IPS-18a (cell line): Measurements from ENCODE around the gene AKT1S1.

Experiments used
- H3K27ac ChIP-seq: one replicate; pipeline ENCODE4 v1.5.1; 2013; ENCODE audit warnings: low read length
- H3K27me3 ChIP-seq: one replicate; pipeline ENCODE4 v1.6.1; 2013; ENCODE audit warnings: mild to moderate bottlenecking, low read length; ENCODE audit not compliant: control insufficient read depth, insufficient read depth
- H3K36me3 ChIP-seq: one replicate; pipeline ENCODE4 v1.6.1; 2013; ENCODE audit warnings: low read depth, low read length; ENCODE audit not compliant: control insufficient read depth
- H3K4me1 ChIP-seq: one replicate; pipeline ENCODE4 v1.6.1; 2013; ENCODE audit warnings: low read depth, low read length; ENCODE audit not compliant: control insufficient read depth
- H3K4me3 ChIP-seq: one replicate; pipeline ENCODE4 v1.5.1; 2013; ENCODE audit warnings: low read length
- H3K9ac ChIP-seq: one replicate; pipeline ENCODE4 v1.6.1; 2013; ENCODE audit warnings: mild to moderate bottlenecking, low read length, moderate library complexity
- H3K9me3 ChIP-seq: one replicate; pipeline ENCODE4 v1.6.1; 2013; ENCODE audit warnings: low read depth, low read length; ENCODE audit not compliant: control insufficient read depth

Gene AKT1S1

DNA sequence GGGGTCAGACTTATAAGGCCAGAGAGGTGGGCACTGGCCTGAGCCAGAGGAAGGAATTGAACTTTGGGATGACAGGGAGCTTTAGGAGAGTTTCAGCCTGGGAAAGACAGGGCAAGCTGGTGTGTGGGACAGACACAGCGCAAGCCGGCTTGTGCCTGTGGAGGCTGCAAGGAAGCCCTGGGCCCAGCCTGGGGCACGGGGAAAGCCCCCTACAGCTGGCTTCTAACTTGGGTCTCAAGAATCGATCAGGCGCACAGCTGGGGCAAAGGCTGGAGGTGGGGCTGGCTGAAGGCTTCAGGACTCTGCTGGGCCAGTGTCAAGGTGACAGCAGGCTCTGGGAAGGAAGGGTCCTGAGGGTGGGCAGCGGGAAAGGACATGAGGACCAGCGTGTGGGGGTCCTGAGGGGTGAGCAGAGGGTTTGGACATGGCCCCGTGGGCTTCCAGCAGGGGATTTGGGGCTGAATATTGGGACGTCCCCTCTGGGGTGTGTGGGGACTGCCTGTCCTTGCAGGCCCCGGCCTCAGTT, 23.2 kb downstream of the AKT1S1 start:
- Histone ChIP-seq H3K4me3 (no peak overlapping the region), H3K27ac (no peak overlapping the region), H3K9ac (no peak overlapping the region), H3K9me3 (no peaks in the 10 kb centered on the region), H3K36me3 (peaks cover 26% of the 10 kb centered on the region), H3K4me1 (peaks cover 6% of the 10 kb centered on the region), H3K27me3 (no peaks in the 10 kb centered on the region)

DNA sequence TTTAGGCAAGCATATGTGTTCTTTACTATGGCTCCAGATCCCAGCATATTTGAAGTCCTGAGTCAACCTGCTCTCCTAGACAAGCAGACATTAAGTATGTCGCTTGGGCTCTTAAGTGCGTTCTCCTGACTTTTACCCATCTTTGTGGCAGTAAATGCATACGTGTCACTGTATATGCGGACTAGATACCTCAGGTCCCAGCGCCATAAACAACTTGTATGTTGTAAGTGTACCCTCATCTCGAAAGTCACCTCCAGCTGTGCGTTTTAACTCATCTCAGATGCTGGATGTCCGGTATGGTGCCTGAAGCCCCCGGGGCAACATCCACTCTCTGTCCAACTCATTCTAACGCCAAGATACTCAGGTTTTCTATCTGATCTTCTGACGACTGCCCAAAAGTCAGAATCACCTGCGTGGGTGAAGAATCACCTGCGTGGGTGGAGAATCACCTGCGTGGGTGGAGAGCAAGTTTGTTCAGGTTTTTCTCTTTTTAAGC, 24.5 kb downstream of the AKT1S1 start:
- H3K9me3 ChIP-seq = no peaks in the 10 kb centered on the region
- peak overlapping the region; percentile 74 for H3K4me3 ChIP-seq
- peaks cover 6% of the 10 kb centered on the region for H3K4me1 ChIP-seq
- H3K27ac ChIP-seq = no peak overlapping the region
- H3K27me3 ChIP-seq = no peaks in the 10 kb centered on the region
- H3K36me3 ChIP-seq = peaks cover 22% of the 10 kb centered on the region
- H3K9ac ChIP-seq = no peak overlapping the region

DNA sequence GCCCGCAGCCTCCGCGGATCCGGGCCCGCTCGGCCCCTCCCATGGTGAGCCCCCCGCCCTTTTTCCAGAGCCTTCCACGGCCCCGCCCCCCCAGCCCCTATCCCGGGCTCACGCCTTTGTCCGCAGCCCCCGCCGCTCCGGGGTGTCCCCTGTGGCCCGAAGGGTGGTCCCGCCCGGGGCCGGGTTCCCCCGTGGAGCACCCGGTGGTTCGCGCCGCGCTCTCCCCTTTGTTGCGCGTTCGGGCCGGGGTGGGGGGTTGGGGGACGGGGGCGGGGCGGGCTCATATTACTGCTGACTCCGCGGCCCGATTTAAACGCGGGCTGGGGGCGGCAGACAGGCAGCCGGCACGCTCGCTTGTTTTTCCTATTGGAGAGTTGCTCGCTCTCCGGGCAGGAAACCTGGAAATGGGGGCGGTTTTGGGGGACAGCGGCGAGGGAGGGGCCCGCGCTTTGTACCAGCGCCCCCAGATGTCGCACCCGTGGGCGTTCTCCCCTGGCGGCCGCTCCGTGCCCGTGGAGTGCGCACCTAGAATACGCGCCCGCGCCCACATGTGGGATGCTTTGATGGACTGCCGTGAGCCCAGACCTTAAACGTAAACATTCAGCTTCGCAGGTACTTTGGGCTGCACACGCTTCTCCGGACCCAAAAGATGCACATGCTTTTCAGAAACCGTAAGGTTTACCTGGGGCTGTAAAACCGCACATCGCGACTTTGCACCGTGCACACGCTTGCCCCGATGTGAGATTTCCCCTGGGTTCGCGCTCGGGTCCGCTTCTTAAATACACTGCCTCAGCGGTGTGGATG, 25.5 kb downstream of the AKT1S1 start:
- Histone ChIP-seq H3K4me3 (peak overlapping the region; percentile 74), H3K36me3 (peaks cover 14% of the 10 kb centered on the region), H3K27me3 (no peaks in the 10 kb centered on the region), H3K9me3 (no peaks in the 10 kb centered on the region), H3K27ac (no peak overlapping the region), H3K4me1 (peaks cover 6% of the 10 kb centered on the region), H3K9ac (peak overlapping the region; percentile 53)

DNA sequence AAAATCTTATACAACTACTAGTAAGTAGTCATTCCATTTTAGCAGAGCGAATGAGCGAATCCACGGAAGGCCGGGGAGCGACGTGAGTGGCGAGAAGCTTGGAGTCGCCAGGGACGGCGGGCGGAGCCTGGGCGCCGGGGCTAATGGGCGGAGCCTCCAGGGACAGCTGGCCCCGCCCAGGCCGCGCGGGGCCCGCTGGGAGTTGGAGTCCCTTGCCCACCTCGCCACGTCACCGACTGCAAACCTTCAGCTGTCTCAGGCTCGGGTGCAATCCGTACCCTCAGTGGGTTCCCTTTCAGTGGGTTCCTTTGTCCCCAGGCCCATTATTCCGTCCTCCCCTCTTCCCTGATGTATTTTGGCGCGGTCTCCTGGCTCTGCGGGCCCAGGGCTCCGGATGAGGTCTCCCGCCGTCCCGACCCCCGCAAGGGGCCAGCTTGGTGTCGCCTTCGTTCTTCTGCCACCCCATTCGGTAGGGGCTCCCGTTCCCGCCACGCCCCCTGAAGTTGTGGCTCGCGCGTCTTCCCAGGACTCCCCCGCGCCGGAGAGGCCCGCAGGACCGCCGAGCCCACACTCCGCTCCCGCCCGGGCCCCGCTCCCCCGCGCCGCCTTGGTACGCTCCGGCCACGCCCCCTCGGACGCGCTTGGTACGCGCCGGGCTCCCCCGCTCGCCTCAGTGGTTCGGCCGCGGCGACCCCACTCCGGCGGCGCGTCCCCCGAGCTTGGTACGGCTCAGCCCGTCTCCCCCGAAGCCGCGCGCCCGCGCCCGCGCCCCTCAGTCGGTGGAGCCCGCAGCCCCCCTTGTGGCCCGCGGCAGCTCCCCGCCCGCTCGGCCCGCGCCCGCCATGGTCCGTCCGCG, 26.4 kb downstream of the AKT1S1 start, which contains the start of gene PTOV1:
TSS of gene PTOV1 (plus strand) at position 673 of the 856 bp plus-strand sequence.
- no peaks in the 10 kb centered on the region for H3K9me3 ChIP-seq
- H3K4me1 ChIP-seq = peaks cover 6% of the 10 kb centered on the region
- H3K27ac ChIP-seq = peak within 1 kb of the TSS; percentile 40
- peak within 1 kb of the TSS; percentile 74 for H3K4me3 ChIP-seq
- H3K27me3 ChIP-seq = no peaks in the 10 kb centered on the region
- H3K9ac ChIP-seq = peak within 1 kb of the TSS; percentile 72
- peaks cover 14% of the 10 kb centered on the region for H3K36me3 ChIP-seq

DNA sequence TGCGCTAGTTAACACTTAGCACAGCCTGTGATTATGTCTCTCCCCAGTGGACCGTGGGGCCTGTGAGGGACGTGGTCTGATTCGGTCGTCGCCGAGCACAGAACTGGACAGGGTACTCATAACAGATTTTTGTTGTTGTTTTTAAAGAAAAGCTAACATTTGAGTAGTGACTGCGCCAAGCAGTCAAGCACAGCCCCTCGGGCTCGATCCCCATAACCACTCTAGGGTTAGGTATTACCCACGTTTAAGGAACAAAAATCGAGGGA, 27.0 kb downstream of the AKT1S1 start:
- H3K4me3 ChIP-seq = peak overlapping the region; percentile 74
- no peaks in the 10 kb centered on the region for H3K27me3 ChIP-seq
- no peaks in the 10 kb centered on the region for H3K9me3 ChIP-seq
- no peak overlapping the region for H3K9ac ChIP-seq
- H3K4me1 ChIP-seq = peaks cover 6% of the 10 kb centered on the region
- H3K36me3 ChIP-seq = peaks cover 8% of the 10 kb centered on the region
- H3K27ac ChIP-seq = no peak overlapping the region

DNA sequence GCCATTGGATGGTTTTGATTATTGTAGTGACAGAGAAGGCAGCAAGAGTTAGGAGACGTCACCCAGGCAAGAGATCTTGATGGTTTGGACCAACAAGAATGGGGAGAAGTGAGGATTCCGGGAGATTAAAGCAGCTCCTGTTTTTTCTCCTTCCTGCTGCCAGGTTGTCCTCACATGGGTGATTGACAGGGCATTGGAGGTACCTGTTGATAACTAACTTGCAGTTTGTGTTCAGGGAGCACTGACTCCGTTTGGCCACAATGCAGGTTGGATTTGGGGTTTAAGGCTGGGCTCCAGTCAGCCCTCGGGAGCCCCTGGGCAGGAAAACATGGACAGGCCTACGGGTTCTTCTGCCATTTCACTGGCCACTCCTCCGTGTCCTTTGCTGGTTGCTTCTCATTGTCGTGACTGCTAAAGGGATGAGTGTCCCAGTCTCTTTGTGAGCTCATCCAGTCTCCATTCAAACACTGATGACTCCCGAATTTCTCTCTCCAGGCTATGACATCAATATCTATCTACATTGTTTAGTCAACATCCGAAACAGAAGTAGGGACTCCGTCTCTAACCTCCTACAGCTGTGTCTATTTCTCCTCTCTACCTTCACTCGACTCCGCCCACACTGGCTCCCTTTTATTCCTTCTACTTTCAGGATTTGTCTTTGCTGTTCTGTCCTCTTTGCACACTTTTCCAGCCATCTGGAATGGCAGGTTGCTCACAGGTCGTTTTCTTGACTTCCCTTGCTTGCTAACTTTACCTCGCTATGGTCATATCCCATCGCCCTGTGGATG, 27.5 kb downstream of the AKT1S1 start:
- Histone ChIP-seq H3K9ac (no peak overlapping the region), H3K27me3 (no peaks in the 10 kb centered on the region), H3K36me3 (peaks cover 5% of the 10 kb centered on the region), H3K9me3 (no peaks in the 10 kb centered on the region), H3K4me3 (peak overlapping the region; percentile 74), H3K27ac (no peak overlapping the region), H3K4me1 (peaks cover 6% of the 10 kb centered on the region)

DNA sequence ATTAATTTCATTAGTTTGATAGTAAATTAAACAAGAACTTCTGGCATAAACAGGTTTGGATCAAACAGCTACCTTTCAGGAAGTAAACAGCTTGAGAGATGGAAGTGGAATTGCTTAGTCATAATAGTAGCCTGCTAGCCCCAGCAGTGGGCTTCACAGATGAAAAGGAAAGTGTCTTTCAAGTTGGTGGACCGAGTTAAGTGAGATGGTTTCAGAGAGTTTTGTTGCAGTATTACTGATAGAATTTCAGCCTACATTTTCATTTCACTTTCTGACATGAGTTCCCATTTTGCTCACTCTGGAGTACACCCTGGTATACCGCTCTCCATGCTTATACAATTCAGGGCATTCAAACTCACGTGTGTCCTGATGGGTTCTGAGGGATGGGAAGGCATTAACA, 28.2 kb downstream of the AKT1S1 start:
- peaks cover 6% of the 10 kb centered on the region for H3K4me1 ChIP-seq
- H3K27ac ChIP-seq = no peak overlapping the region
- H3K9ac ChIP-seq = no peak overlapping the region
- H3K9me3 ChIP-seq = no peaks in the 10 kb centered on the region
- H3K4me3 ChIP-seq = no peak overlapping the region
- no peaks in the 10 kb centered on the region for H3K27me3 ChIP-seq
- H3K36me3 ChIP-seq = peaks cover 5% of the 10 kb centered on the region

DNA sequence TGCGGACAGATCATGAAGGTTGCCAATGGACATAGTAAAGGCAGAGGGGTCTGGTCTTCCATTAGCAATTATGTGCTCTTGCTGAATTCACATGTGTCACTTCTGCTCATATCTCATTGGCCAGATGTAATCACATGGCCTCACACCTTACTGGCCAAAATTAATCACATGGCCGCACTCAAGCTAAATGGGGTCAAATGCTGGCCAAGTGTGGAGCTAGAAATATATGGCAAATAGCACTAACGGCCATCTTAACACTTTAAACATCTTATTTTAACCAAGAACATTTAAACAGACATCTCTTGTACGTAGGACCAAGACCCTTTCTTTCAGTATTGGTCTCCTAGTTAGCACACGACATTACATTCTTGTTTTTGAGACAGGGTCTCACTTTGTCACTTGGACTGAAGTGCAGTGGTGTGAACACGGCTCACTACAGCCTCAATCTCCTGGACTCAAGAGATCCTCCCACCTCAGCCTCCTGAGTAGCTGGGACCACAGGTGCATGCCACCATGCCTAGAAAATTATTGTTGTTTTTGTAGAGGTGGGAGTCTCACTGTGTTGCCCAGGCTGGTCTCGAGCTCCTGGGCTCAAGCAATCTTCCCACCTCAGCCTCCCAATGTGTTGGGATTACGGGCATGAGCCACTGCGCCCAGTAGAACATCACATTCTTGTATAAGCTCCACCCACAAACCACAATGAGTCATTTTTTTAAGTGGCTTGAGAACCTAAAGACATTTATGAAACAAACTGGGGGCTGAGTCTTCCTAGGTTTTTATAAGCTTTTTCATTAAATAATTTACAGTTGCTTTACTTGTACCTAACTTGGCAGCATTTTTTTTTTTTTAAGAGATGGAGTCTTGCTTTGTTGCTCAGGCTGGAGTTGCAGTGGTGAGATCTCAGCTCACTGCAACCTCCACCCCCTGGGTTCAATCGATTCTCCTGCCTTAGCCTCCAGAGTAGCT, 29.1 kb downstream of the AKT1S1 start:
- Histone ChIP-seq H3K36me3 (peaks cover 5% of the 10 kb centered on the region), H3K4me1 (peaks cover 6% of the 10 kb centered on the region), H3K9me3 (no peaks in the 10 kb centered on the region), H3K27me3 (no peaks in the 10 kb centered on the region), H3K27ac (no peak overlapping the region), H3K4me3 (no peak overlapping the region), H3K9ac (no peak overlapping the region)

DNA sequence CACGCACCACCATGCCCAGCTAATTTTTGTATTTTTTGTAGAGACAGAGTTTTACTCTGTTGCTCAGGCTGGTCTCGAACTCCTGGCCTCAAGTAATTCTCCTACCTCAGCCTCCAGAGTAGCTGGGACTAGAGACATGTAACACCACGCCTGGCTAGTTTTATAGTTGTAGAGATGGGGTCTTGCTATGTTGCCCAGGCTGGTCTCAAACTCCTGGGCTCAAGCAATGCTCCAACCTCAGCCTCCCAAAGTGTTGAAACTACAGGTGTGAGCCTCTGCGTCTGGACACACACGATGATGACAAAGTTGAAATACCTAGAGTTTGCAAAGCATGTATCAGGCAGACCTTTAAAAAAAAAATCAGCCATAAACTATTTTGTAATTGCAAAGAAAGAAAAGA, 30.7 kb downstream of the AKT1S1 start:
- Histone ChIP-seq H3K4me1 (no peaks in the 10 kb centered on the region), H3K9me3 (no peaks in the 10 kb centered on the region), H3K27ac (no peak overlapping the region), H3K27me3 (no peaks in the 10 kb centered on the region), H3K36me3 (no peaks in the 10 kb centered on the region), H3K9ac (no peak overlapping the region), H3K4me3 (no peak overlapping the region)

DNA sequence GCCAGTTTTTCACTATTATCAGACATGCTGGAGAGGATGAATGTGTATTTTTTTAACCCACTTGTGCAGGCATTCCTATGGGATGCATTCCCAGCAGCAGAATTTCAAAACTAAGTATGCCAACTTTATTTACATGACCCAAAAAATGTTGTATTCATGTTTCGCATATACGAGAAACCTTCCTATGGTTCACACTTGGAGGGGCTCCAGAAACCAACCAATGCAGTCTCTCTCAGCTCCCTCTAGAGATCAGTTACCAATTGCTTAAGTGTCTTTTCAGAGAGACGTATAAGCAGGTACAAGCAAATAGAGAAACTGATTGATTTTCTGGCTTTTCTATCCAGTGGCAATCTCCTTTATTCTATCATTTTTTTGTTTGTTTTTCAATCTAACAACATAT, 31.7 kb downstream of the AKT1S1 start:
- no peaks in the 10 kb centered on the region for H3K4me1 ChIP-seq
- H3K9me3 ChIP-seq = no peaks in the 10 kb centered on the region
- no peak overlapping the region for H3K4me3 ChIP-seq
- H3K36me3 ChIP-seq = no peaks in the 10 kb centered on the region
- H3K27me3 ChIP-seq = no peaks in the 10 kb centered on the region
- H3K27ac ChIP-seq = no peak overlapping the region
- no peak overlapping the region for H3K9ac ChIP-seq
